G401 (cell line): ENCODE data around the gene RPL15. TPM values are rescaled to one million over a fixed set of nuclear protein-coding genes. Genes with fewer than 3 reads are reported as not detected.
A peak's percentile ranks its signal among the peaks of the same experiment; 100 is the strongest.
"Not testable (repeated sequence)": the region's sequence is repeated elsewhere in the genome, so short reads cannot be mapped to it uniquely, and the experiment has no call there.

Experiments used
- DNase-seq: peaks from one replicate; pipeline ENCODE4 v3.0.0-alpha.2; 2015; ENCODE audit warnings: low spot score
- in situ Hi-C: cut with HindIII; loops from 2 replicates; pipeline ENCODE4 v1.10.0; 2016; ENCODE audit warnings: low sequenced_read_pairs, mixed read lengths
- total RNA-seq: library from RNA; depleted of rRNA; stranded (reverse); fragments of >200 nt; shearing (Covaris generic); gene quantifications from 2 replicates; pipeline ENCODE4 v1.2.3, GENCODE V29; 2014

Gene RPL15
- total RNA-seq, 1 experiment from 2014 or later: 5,783 TPM

DNA sequence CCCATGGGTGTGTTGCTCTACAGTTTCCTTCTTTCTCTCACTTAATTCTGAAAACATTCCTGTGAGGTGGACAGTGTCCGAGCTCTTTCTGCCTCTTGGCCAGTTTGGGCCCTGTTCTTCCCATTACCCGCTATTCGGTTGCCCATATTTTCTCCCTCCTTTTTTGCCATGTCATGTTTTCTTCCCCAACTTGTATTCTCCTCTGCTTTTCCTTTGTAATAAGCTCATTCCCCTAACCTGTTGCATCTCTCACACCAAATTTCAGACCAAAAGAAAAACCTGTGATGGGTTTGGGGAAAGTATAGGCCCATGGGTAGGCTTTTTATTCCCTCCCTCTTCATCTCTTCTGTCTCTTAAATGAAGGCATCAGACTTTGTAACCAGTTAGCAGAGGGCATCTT lies 30.6 kb upstream of the RPL15 start:
- no peak for DNase-seq
- in situ Hi-C loops: no loop called here

GRCh38 chr3:23888617-23889228 lies 28.2 kb upstream of the RPL15 start:
- peak; percentile 59 for DNase-seq
- in situ Hi-C loops: no loop called here

DNA sequence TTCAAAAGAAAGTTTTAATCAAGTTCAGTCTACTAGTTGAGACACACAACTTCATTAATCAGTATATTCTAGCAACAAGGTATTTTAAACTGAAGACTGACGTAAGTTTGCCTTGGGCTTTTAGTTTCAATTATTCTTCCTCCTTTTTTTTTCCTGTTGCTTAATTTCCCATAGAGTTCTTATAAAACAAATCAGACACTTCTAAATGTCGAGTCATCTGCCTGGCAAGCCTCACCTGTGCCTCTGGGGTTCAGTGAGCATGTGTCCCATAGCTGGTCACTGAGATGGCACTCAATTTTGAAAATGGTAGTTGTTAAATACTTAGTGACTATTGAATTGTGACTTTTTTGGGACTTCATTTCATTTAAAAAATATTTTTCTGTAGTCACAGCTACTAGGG lies 27.5 kb upstream of the RPL15 start:
- in situ Hi-C loops: no loop called here
- no peak for DNase-seq

- DNase-seq: no peak
- in situ Hi-C loops: no loop called here
Measured at GRCh38 chr3:23889950-23890349, 27.0 kb upstream of the RPL15 start.

GRCh38 chr3:23894254-23895061 lies 22.5 kb upstream of the RPL15 start:
- no peak for DNase-seq
- in situ Hi-C loops: no loop called here

GRCh38 chr3:23895181-23895580 lies 21.8 kb upstream of the RPL15 start:
- in situ Hi-C loops: no loop called here
- no peak for DNase-seq

GRCh38 chr3:23900744-23901143 lies 16.2 kb upstream of the RPL15 start:
- in situ Hi-C loops: no loop called here
- no peak for DNase-seq

DNA sequence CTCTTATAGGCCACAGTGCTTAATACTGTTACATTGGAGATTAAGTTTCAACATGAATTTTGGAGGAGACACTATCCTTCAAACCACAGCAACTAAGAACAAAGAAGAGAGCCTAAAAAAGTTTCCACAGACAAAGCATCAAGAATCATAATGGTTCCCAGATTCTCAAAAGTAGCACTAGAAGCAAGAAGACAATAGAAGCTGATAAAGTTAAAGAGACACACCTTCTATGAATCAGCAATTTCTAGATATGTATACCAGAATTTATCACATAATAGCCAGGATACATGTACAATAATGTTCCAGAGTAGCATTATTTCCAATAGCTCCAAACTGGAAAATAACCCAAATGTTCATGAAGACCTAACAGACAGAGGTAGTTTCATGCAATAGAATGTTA lies 12.4 kb upstream of the RPL15 start:
- in situ Hi-C loops: no loop called here
- no peak for DNase-seq

DNA sequence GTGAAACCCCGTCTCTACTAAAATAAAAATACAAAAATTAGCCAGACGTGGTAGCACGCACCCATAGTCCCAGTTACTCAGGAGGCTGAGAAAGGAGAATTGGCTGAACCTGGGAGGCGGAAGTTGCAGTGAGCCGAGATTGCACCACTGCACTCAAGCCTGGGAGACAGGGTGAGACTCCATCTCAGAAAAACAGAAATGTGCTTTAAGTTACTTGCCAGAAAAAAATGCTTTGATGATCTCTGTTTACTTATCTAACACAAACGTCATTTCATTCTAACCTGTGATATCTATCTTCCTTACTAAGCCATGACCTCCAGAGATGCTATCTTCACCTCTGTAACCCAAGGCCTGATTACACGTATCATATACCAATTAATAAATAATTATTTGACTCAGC lies 7.6 kb upstream of the RPL15 start:
- no peak for DNase-seq

GRCh38 chr3:23911397-23911796 lies 5.5 kb upstream of the RPL15 start:
- DNase-seq: no peak
- in situ Hi-C loops: no loop called here

More for the DNA sequence above, 7.6 kb upstream of the RPL15 start:
- in situ Hi-C loops: no loop called here

DNA sequence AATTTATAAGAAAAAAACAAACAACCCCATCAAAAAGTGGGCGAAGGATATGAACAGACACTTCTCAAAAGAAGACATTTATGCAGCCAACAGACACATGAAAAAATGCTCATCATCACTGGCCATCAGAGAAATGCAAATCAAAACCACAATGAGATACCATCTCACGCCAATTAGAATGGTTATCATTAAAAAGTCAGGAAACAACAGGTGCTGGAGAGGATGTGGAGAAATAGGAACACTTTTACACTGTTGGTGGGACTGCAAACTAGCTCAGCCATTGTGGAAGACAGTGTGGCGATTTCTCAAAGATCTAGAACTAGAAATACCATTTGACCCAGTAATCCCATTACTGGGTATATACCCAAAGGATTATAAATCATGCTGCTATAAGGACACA lies 4.6 kb upstream of the RPL15 start:
- DNase-seq, in situ Hi-C loops: not testable (repeated sequence)

DNA sequence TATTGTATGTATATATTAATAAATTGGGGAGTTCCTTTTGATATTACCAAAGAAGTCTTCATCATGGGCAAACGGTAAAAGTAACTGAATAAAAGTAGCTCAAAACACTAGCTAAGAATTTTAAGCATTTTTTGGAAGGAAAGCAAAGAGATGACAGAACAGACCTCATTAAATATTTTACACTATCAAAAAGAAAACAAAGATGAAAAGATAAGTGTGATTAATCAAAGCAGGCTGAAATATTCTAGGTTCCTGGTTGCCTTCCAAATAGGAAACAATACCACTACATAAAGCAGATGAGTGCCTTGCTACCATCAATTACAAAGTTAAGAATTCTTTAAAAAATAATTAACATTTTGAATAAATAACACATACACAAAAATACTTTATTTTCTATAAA lies 3.8 kb upstream of the RPL15 start:
- DNase-seq: no peak
- in situ Hi-C loops: no loop called here

DNA sequence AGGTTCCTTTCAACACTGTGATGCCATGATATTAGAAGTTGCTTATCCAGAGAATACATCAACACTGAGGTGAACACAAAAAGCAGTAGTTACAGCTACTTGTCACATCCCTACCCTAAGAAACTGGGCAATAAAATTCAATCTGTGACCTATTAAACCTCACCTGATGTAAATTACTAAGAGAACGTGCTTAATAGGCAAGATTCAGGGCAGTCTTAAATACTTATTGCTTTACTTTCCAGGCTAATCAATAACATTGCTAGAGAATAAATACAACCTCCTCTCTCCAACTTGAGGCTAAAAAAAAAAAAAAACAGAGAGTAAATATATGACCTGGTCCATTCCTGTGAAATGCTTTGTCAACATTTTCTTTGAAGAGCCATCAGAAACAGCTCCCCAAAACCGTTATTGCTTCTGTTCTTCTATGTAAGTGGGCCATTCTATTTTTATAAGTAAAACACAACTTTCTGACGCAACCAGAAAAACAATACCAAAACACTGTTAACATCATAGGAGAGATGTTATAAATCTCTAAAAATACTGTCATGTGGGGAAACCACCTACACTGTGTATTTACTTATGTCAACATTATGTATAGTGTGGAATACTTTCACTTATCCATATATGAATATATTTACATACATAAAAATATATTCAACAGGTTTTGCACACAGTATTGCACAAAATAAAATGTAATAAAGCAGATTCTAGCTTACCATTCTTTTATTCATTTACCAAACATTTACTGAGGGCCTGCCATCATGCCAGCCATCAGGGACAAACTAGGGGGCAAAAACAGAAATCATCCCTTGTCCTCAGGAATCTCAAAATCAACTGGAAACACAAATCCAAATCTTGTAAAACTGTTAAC lies 2.8 kb upstream of the RPL15 start:
- in situ Hi-C loops: no loop called here
- DNase-seq: no peak

- in situ Hi-C loops: no loop called here
- peak; percentile 76 for DNase-seq
Measured at GRCh38 chr3:23915537-23916108, 1.3 kb upstream of the RPL15 start.

DNA sequence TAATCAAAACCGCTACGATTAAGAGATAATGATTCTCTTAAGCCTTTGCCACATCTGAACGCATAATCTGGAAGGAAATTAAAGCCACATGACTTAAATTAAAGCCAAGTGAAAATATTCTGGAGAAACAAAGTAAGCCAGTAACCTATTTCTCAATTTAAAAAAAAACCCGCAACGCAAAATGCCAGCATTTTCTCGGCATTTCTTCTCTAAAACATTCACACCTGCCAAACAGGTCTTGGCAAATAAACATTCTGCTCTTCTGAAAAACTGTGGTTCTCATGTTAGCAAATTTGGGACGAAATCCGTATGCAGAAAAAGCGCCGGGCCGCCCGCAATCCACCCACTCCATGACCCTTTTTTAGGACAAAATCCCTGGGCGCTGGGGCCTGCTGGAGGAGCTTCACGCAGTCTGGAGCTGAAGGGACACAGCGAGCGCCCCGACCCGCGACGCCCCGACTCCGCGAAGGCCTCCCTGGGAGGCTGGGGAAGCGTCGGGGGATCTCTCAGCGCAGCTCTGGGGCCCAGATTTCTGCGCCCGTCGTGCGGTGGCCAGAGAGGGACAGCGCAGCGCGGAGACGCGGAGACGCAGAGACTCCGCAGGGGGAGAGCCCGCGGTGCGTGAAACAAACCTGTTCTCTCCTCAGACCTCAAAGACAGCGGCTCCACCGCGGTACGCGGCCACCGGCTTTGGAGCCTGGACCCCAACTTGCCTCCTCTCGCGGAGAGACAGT lies 613 bp upstream of the RPL15 start:
- DNase-seq: no peak
- in situ Hi-C loops: no loop called here

GRCh38 chr3:23917679-23918303 lies 859 bp downstream of the RPL15 start:
- in situ Hi-C loops, DNase-seq: not testable (repeated sequence)

- DNase-seq, in situ Hi-C loops: not testable (repeated sequence)
Measured at GRCh38 chr3:23918331-23918730, 1.4 kb downstream of the RPL15 start.

DNA sequence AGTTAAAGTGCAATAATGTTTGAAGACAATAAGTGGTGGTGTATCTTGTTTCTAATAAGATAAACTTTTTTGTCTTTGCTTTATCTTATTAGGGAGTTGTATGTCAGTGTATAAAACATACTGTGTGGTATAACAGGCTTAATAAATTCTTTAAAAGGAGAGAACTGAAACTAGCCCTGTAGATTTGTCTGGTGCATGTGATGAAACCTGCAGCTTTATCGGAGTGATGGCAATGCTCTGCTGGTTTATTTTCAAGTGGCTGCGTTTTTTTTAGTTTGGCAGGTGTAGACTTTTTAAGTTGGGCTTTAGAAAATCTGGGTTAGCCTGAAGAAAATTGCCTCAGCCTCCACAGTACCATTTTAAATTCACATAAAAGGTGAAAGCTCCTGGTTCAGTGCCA lies 2.7 kb downstream of the RPL15 start:
- no peak for DNase-seq
- in situ Hi-C loops: no loop called here
